K562 (cell line): ENCODE measurements around the gene DOCK8. TPM values are rescaled to one million over a fixed set of nuclear protein-coding genes. Genes with fewer than 3 reads are reported as not detected.
A peak's percentile ranks its signal among the peaks of the same experiment; 100 is the strongest.

Experiments
- ATAC-seq: fragments of 200-7000 bp; cut with Tn5 transposase; 3 replicates; pipeline ENCODE4 v1.9.1; 2020; ENCODE audit warnings: moderate library complexity
- BruUV-seq: library from RNA; stranded (reverse); fragments of 400-500 nt; replicated peaks from 2 replicates; lab custom pipeline; 2021; lab: Mats Ljungman, UMichigan
- CTCF ChIA-PET: fragments of 300-600 bp; formaldehyde crosslinking; extraction: SDS; loops from one replicate; lab custom pipeline; 2021; ENCODE audit warnings: low intra/inter-chr PET ratio; lab: Yijun Ruan, JAX
- POLR2A ChIA-PET: fragments of 300-600, 350-650 bp; sonication (Branson Sonifier 250); formaldehyde crosslinking; extraction: SDS; loops from one replicate; lab custom pipeline; 2021; ENCODE audit warnings: antibody characterized with exemption, inconsistent platforms; lab: Yijun Ruan, JAX
- DNase-seq, 4 experiments: peaks; one replicate each; pipeline versions ENCODE4 v3.0.0 to v3.0.0-alpha.2; 2011 to 2018; ENCODE audit warnings: low spot score in 3 of 4, mixed read lengths in 3 of 4; ENCODE audit errors: extremely low read depth in 1 of 4
- FAIRE-seq: peaks from 2 replicates; lab custom pipeline; 2011; peaks lifted over from hg19 to GRCh38; lab: Jason Lieb, UNC
- H2AFZ ChIP-seq: 2 replicates; pipeline ENCODE4 v1.6.0; 2011; ENCODE audit warnings: low read depth, low read length, control low read depth, inconsistent platforms
- H3K27ac ChIP-seq: fragments of 200-600 bp; 3 replicates; pipeline ENCODE4 v1.8.0; 2011; ENCODE audit warnings: low read depth, mild to moderate bottlenecking, control low read depth, inconsistent platforms, low read length, moderate library complexity, mixed read lengths; ENCODE audit errors: extremely low read depth
- H3K27me3 ChIP-seq, 2 experiments: fragments of 300-600 bp in 1 of 2; 2 replicates in 1 of 2; 3 replicates in 1 of 2; pipeline versions ENCODE4 v1.6.0 to v1.8.0; 2011; ENCODE audit warnings: inconsistent platforms in 2 of 2, low read length in 2 of 2, mild to moderate bottlenecking in 1 of 2, mixed read lengths in 1 of 2, moderate library complexity in 1 of 2; ENCODE audit not compliant: control insufficient read depth in 2 of 2, insufficient read depth in 2 of 2
- H3K36me3 ChIP-seq: fragments of 300-600 bp; 3 replicates; pipeline ENCODE4 v1.8.0; 2011; ENCODE audit warnings: mild to moderate bottlenecking, low read length, inconsistent platforms; ENCODE audit not compliant: control insufficient read depth, insufficient read depth
- H3K4me1 ChIP-seq, 2 experiments: fragments of 200-600 bp in 1 of 2; replicated peaks in 1 of 2; 2 replicates in 1 of 2; 3 replicates in 1 of 2; pipeline versions ENCODE4 v1.5.1 to v1.8.0; 2011; ENCODE audit warnings: inconsistent platforms in 2 of 2, low read length in 2 of 2, mild to moderate bottlenecking in 1 of 2, mixed read lengths in 1 of 2, moderate library complexity in 1 of 2; ENCODE audit not compliant: control insufficient read depth in 2 of 2, insufficient read depth in 2 of 2
- H3K4me2 ChIP-seq: 2 replicates; pipeline ENCODE4 v1.6.1; 2011; ENCODE audit warnings: low read length, control low read depth, inconsistent platforms, mixed read lengths; ENCODE audit not compliant: insufficient read depth
- H3K4me3 ChIP-seq: fragments of 200-600 bp; sonication (generic), shearing (Covaris generic); 2 replicates; pipeline ENCODE4 v1.5.1; 2016; ENCODE audit warnings: control low read depth, inconsistent platforms
- H3K79me2 ChIP-seq: fragments of 200-600 bp; 3 replicates; pipeline ENCODE4 v1.8.0; 2011; ENCODE audit warnings: low read length, inconsistent platforms; ENCODE audit not compliant: control insufficient read depth, insufficient read depth
- H3K9ac ChIP-seq, 2 experiments: 2 replicates each; pipeline versions ENCODE4 v1.6.0 to v1.6.1; 2011; ENCODE audit warnings: low read depth in 2 of 2, low read length in 2 of 2, control low read depth in 1 of 2, inconsistent platforms in 1 of 2, mild to moderate bottlenecking in 1 of 2, mixed read lengths in 1 of 2; ENCODE audit not compliant: insufficient read depth in 1 of 2
- H3K9me1 ChIP-seq: one replicate; pipeline ENCODE4 v1.6.0; 2011; ENCODE audit warnings: inconsistent platforms, mild to moderate bottlenecking, low read length, moderate library complexity; ENCODE audit not compliant: control insufficient read depth, insufficient read depth
- H3K9me3 ChIP-seq: replicated peaks from 2 replicates; pipeline ENCODE4 v1.5.1; 2011; ENCODE audit warnings: low read depth, low read length, inconsistent platforms; ENCODE audit not compliant: control insufficient read depth, insufficient read depth
- H4K20me1 ChIP-seq: replicated peaks from 2 replicates; pipeline ENCODE4 v1.6.1; 2011; ENCODE audit warnings: low read length, inconsistent platforms, mixed read lengths; ENCODE audit not compliant: control insufficient read depth, insufficient read depth
- CHD4 ChIP-seq: fragments of 200-600 bp; sonication (generic); IDR thresholded peaks from 3 replicates; pipeline ENCODE4 v1.6.1; 2012; ENCODE audit warnings: low read depth, mild to moderate bottlenecking, mixed read lengths, low read length, inconsistent platforms; ENCODE audit not compliant: insufficient read depth, insufficient replicate concordance, poor library complexity, severe bottlenecking
- GATA2 ChIP-seq: sonication (generic); formaldehyde crosslinking; IDR thresholded peaks from 2 replicates; pipeline ENCODE4 v1.4.0; 2020; ENCODE audit warnings: mild to moderate bottlenecking, missing genetic modification reagents
- HLTF ChIP-seq: fragments of 450-650 bp; IDR thresholded peaks from 2 replicates; pipeline ENCODE4 v1.6.1; 2016
- MAFG ChIP-seq: fragments of 450-650 bp; conservative IDR thresholded peaks from 2 replicates; pipeline ENCODE4 v1.6.1; 2016; ENCODE audit warnings: missing genetic modification characterization, missing compliant biosample characterization
- MAFK ChIP-seq: IDR thresholded peaks from 2 replicates; pipeline ENCODE4 v1.6.1; 2011; ENCODE audit warnings: low read length, improper control_type of control experiment
- MTF1 ChIP-seq: fragments of 250-450 bp; sonication (Bioruptor Pico); IDR thresholded peaks from 2 replicates; pipeline ENCODE4 v1.9.0; 2021; ENCODE audit warnings: moderate library complexity, mild to moderate bottlenecking, inconsistent platforms, borderline replicate concordance
- NR4A1 ChIP-seq, 2 experiments: fragments of 250-450 bp in 1 of 2; fragments of 450-650 bp in 1 of 2; sonication (Bioruptor Pico) in 1 of 2; IDR thresholded peaks; 2 replicates each; pipeline versions ENCODE4 v1.4.0 to v1.6.1; 2016 to 2020; ENCODE audit warnings: mild to moderate bottlenecking in 2 of 2, missing compliant biosample characterization in 1 of 2, missing genetic modification characterization in 1 of 2, moderate library complexity in 1 of 2
- POLR2G ChIP-seq: fragments of 200-400 bp; formaldehyde crosslinking; IDR thresholded peaks from 2 replicates; pipeline ENCODE4 v1.6.1; 2017; ENCODE audit warnings: low read depth, mild to moderate bottlenecking, antibody characterized with exemption, low read length, moderate library complexity
- RFX1 ChIP-seq: fragments of 450-650 bp; IDR thresholded peaks from 2 replicates; pipeline ENCODE4 v1.6.1; 2016; ENCODE audit warnings: mild to moderate bottlenecking, moderate library complexity
- SIN3A ChIP-seq, 2 experiments: fragments of 150-350 bp in 1 of 2; IDR thresholded peaks; 2 replicates each; pipeline ENCODE4 v1.6.1; 2011 to 2016; ENCODE audit warnings: borderline replicate concordance in 2 of 2, low read depth in 2 of 2, low read length in 2 of 2, mild to moderate bottlenecking in 2 of 2, moderate library complexity in 2 of 2; ENCODE audit not compliant: control insufficient read depth in 1 of 2
- SMARCA4 ChIP-seq: fragments of 450-650 bp; IDR thresholded peaks from 2 replicates; pipeline ENCODE4 v1.6.1; 2016
- ZNF212 ChIP-seq: fragments of 450-650 bp; formaldehyde crosslinking; IDR thresholded peaks from 2 replicates; pipeline ENCODE4 v1.4.0; 2020; ENCODE audit warnings: mild to moderate bottlenecking
- ZNF316 ChIP-seq: fragments of 450-650 bp; IDR thresholded peaks from 2 replicates; pipeline ENCODE4 v1.6.1; 2016
- WGBS: fragments of 100-300 bp; shearing (Covaris generic); methylation state at CpG from one replicate; pipeline ENCODE4 v1.1.6; 2016; ENCODE audit warnings: low coverage, mixed read lengths; ENCODE audit not compliant: insufficient coverage; ENCODE audit errors: missing lambda C conversion rate; 5-methylcytosine and 5-hydroxymethylcytosine counted together
- in situ Hi-C: fragments of 300-500 bp; cut with MboI; formaldehyde crosslinking; loops from 4 replicates; pipeline ENCODE4 v1.15.0; 2018; ENCODE audit warnings: inconsistent platforms, mixed read lengths
- intact Hi-C: fragments of 100-400 bp; cut with micrococcal nuclease; formaldehyde crosslinking; loops from 2 replicates; pipeline ENCODE4 v1.14.2; 2022
- polyA plus RNA-seq, 8 experiments: library from polyadenylated mRNA; depleted of rRNA in 4 of 8; stranded (reverse) in 5 of 8; unstranded in 3 of 8; fragments of >200 nt; fragmentation: Nextera tagmentation in 2 of 8; fragmentation: Illumina TruSeq in 1 of 8; extraction: Ambion mirVana in 2 of 8; extraction: Trizol in 1 of 8; gene quantifications; 2 replicates each; pipeline versions ENCODE4 v1.2.1 to v1.2.3, GENCODE V29; 2011 to 2014; ENCODE audit warnings: inconsistent platforms in 1 of 8, missing spikeins in 1 of 8
- total RNA-seq, 7 experiments: library from RNA; depleted of rRNA in 6 of 7; stranded (reverse); fragments of >200 nt in 6 of 7; fragmentation: Illumina TruSeq in 2 of 7; extraction: Trizol in 2 of 7; gene quantifications; 2 replicates each; pipeline versions ENCODE4 v1.2.1 to v1.2.3, GENCODE V29; 2011 to 2021; ENCODE audit warnings: low replicate concordance in 1 of 7
- TF ChIP-seq, protein P1 (sequence below): sonication (generic); formaldehyde crosslinking; IDR thresholded peaks from 2 replicates; pipeline ENCODE4 v1.8.0; 2022; ENCODE audit warnings: mild to moderate bottlenecking, missing genetic modification reagents
- TF ChIP-seq, protein P2 (sequence below): fragments of 250-450 bp; sonication (Bioruptor Pico); IDR thresholded peaks from 2 replicates; pipeline ENCODE4 v1.5.0; 2022; ENCODE audit warnings: mild to moderate bottlenecking

DOCK8 gene
- total and polyA plus RNA-seq, 9 of the 15 experiments (the other 6 are each of a cell fraction or from before 2014, with no cell fraction given) = 14.4 to 53.8 (median 25.1) TPM

DNA sequence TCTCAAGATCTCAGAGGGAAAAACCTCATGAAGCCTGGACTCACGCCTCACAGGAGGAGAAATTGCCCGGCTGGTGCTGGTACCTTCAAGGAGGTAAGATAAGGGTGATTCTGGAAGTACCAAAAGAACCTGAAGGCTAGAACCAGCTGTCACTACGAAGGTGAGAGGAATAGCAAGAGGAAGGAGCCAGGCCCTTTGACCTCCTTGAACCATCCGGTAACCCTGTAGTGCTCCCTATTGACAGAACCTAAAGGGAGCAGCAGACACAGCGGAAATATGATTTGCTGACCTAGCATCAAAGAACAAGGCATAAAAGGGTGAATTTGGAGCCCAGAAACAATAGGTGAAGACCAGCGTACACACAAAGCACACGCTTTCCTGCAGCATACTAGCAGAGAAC is 92.2 kb downstream of the DOCK8 start (continued):
- TF ChIP-seq NR4A1 (CRISPR knock-in tag; IDR thresholded peaks at IDR 0.05) (no peak), NR4A1 (tag; IDR thresholded peaks at IDR 0.05) (no peak), RFX1 (no peak), ZNF212 (CRISPR knock-in tag) (no peak), ZNF316 (peak; percentile 92), MAFK (peak; percentile 77), GATA2 (CRISPR knock-in tag) (peak; percentile 13; the same call in 1 of the 2 replicates), CHD4 (no peak), MTF1 (CRISPR knock-in tag) (no peak), MAFG (peak; percentile 81), HLTF (no peak)

DNA sequence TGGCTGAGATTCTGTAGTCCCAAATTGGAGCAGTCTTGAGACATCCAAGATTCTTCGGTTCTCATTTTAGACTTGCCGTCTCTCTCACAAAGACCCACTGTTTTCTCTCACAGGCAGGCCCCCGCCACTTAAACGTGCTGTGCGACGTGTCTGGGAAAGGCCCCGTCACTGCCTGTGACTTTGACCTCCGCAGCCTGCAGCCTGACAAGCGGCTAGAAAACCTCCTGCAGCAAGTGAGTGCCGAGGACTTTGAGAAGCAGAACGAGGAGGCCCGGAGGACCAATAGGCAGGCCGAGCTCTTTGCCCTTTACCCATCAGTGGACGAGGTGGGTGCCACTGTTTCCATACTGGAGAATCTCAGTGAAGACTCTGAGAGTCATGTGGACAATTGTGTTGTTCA is 97.2 kb downstream of the DOCK8 start:
- Histone ChIP-seq H3K27ac (no peak overlapping the region), H3K4me1 (peaks cover 4 to 8% of the 10 kb centered on the region in 2 experiments; a peak in 4 of 5 replicates), H3K9ac (no peak overlapping the region), H3K4me2 (no peak overlapping the region), H3K27me3 (no peaks in the 10 kb centered on the region), H3K9me3 (no peaks in the 10 kb centered on the region), H3K79me2 (no peaks in the 10 kb centered on the region), H3K9me1 (no peaks in the 10 kb centered on the region), H3K4me3 (no peak overlapping the region), H2AFZ (no peak overlapping the region), H4K20me1 (no peaks in the 10 kb centered on the region), H3K36me3 (peaks cover 60% of the 10 kb centered on the region)
- CTCF ChIA-PET = no interaction called here
- ATAC-seq (no peak), FAIRE-seq (no peak), DNase-seq (no peak)
- no TSS peak for BruUV-seq
- in situ Hi-C loops = no loop called here
- WGBS = 96% methylated on average over 10 of the region's 14 CpGs
- intact Hi-C loops = no loop called here
- POLR2A ChIA-PET = interaction anchor here (0.6 kb wide), 1 partner anchor 1931 kb away, joined by 3 read pairs; no protein-coding TSS in a partner anchor
- TF ChIP-seq, protein P1, sequence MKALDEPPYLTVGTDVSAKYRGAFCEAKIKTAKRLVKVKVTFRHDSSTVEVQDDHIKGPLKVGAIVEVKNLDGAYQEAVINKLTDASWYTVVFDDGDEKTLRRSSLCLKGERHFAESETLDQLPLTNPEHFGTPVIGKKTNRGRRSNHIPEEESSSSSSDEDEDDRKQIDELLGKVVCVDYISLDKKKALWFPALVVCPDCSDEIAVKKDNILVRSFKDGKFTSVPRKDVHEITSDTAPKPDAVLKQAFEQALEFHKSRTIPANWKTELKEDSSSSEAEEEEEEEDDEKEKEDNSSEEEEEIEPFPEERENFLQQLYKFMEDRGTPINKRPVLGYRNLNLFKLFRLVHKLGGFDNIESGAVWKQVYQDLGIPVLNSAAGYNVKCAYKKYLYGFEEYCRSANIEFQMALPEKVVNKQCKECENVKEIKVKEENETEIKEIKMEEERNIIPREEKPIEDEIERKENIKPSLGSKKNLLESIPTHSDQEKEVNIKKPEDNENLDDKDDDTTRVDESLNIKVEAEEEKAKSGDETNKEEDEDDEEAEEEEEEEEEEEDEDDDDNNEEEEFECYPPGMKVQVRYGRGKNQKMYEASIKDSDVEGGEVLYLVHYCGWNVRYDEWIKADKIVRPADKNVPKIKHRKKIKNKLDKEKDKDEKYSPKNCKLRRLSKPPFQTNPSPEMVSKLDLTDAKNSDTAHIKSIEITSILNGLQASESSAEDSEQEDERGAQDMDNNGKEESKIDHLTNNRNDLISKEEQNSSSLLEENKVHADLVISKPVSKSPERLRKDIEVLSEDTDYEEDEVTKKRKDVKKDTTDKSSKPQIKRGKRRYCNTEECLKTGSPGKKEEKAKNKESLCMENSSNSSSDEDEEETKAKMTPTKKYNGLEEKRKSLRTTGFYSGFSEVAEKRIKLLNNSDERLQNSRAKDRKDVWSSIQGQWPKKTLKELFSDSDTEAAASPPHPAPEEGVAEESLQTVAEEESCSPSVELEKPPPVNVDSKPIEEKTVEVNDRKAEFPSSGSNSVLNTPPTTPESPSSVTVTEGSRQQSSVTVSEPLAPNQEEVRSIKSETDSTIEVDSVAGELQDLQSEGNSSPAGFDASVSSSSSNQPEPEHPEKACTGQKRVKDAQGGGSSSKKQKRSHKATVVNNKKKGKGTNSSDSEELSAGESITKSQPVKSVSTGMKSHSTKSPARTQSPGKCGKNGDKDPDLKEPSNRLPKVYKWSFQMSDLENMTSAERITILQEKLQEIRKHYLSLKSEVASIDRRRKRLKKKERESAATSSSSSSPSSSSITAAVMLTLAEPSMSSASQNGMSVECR = no peak
- TF ChIP-seq POLR2G (0 out of 2 replicates have a peak, but pooled peaks have one; percentile 24), SMARCA4 (no peak), SIN3A (IDR thresholded peaks at IDR 0.05; ENCODE audit: borderline replicate concordance in 2 of 2, control insufficient read depth in 1 of 2, low read depth in 2 of 2, low read length in 2 of 2) (no peak)
- TF ChIP-seq, protein P2, sequence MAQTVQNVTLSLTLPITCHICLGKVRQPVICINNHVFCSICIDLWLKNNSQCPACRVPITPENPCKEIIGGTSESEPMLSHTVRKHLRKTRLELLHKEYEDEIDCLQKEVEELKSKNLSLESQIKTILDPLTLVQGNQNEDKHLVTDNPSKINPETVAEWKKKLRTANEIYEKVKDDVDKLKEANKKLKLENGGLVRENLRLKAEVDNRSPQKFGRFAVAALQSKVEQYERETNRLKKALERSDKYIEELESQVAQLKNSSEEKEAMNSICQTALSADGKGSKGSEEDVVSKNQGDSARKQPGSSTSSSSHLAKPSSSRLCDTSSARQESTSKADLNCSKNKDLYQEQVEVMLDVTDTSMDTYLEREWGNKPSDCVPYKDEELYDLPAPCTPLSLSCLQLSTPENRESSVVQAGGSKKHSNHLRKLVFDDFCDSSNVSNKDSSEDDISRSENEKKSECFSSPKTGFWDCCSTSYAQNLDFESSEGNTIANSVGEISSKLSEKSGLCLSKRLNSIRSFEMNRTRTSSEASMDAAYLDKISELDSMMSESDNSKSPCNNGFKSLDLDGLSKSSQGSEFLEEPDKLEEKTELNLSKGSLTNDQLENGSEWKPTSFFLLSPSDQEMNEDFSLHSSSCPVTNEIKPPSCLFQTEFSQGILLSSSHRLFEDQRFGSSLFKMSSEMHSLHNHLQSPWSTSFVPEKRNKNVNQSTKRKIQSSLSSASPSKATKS (CRISPR knock-in tag) = no peak
